Measurements from ENCODE around the gene ST7. TPM values are rescaled to one million over a fixed set of nuclear protein-coding genes. Genes with fewer than 3 reads are reported as not detected.

The ST7 gene
- polyA plus RNA-seq, 1 donor from 2014 or later, result 76.8 TPM

DNA sequence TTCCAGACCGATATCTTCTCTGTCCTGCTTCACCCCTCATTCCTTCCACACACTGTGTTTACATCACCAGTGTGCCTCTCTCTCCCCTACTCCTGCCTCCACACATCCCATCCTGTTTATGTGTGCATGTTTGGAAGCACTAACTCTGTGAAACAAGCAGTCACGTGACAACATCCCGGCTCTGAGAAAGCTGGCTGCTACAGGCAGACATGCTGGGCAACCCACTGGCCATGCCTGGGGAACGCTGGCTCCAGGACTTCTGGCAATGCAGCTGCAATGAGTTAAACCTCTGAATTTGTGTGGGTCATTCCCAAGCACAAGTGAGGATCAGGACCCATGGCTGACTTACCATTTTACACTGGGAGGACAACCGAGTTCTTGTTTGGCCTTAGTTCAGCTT lies 295.5 kb downstream of the ST7 start:
- no peaks in the 10 kb centered on the region for H3K27me3 ChIP-seq (ENCODE audit: insufficient read depth, low read depth, low read length)
- no peak overlapping the region for H2AFZ ChIP-seq (ENCODE audit: low read depth, low read length)
- H4K20me1 ChIP-seq (ENCODE audit: insufficient read depth), result no peaks in the 10 kb centered on the region
- no peaks in the 10 kb centered on the region for H3F3A ChIP-seq (ENCODE audit: insufficient read depth, low read length, poor library complexity, severe bottlenecking)
- H3K36me3 ChIP-seq (ENCODE audit: insufficient read depth, low read length), result no peaks in the 10 kb centered on the region
- no peak overlapping the region for H3K4me3 ChIP-seq (ENCODE audit: low read length)
- no peak overlapping the region for H3K27ac ChIP-seq (ENCODE audit: low read length)
- no peaks in the 10 kb centered on the region for H3K9me3 ChIP-seq (ENCODE audit: low read length)
- TF ChIP-seq, protein P1, sequence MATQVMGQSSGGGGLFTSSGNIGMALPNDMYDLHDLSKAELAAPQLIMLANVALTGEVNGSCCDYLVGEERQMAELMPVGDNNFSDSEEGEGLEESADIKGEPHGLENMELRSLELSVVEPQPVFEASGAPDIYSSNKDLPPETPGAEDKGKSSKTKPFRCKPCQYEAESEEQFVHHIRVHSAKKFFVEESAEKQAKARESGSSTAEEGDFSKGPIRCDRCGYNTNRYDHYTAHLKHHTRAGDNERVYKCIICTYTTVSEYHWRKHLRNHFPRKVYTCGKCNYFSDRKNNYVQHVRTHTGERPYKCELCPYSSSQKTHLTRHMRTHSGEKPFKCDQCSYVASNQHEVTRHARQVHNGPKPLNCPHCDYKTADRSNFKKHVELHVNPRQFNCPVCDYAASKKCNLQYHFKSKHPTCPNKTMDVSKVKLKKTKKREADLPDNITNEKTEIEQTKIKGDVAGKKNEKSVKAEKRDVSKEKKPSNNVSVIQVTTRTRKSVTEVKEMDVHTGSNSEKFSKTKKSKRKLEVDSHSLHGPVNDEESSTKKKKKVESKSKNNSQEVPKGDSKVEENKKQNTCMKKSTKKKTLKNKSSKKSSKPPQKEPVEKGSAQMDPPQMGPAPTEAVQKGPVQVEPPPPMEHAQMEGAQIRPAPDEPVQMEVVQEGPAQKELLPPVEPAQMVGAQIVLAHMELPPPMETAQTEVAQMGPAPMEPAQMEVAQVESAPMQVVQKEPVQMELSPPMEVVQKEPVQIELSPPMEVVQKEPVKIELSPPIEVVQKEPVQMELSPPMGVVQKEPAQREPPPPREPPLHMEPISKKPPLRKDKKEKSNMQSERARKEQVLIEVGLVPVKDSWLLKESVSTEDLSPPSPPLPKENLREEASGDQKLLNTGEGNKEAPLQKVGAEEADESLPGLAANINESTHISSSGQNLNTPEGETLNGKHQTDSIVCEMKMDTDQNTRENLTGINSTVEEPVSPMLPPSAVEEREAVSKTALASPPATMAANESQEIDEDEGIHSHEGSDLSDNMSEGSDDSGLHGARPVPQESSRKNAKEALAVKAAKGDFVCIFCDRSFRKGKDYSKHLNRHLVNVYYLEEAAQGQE (IDR thresholded peaks at IDR 0.05; ENCODE audit: borderline replicate concordance), result no peak
- TF ChIP-seq TAF1 (IDR thresholded peaks at IDR 0.05; ENCODE audit: low read depth) (no peak), EP300 (conservative IDR thresholded peaks at IDR 0.05; ENCODE audit: poor library complexity, severe bottlenecking) (no peak), RAD21 (conservative IDR thresholded peaks at IDR 0.05) (no peak), SMC3 (conservative IDR thresholded peaks at IDR 0.05; ENCODE audit: poor library complexity) (no peak), EZH2 (IDR thresholded peaks at IDR 0.05; ENCODE audit: borderline replicate concordance, insufficient read depth, low read length, poor library complexity, severe bottlenecking) (no peak), MXI1 (conservative IDR thresholded peaks at IDR 0.05; ENCODE audit: poor library complexity, severe bottlenecking) (no peak), POLR2AphosphoS5 (IDR thresholded peaks at IDR 0.05) (no peak)
- TF ChIP-seq, protein P2, sequence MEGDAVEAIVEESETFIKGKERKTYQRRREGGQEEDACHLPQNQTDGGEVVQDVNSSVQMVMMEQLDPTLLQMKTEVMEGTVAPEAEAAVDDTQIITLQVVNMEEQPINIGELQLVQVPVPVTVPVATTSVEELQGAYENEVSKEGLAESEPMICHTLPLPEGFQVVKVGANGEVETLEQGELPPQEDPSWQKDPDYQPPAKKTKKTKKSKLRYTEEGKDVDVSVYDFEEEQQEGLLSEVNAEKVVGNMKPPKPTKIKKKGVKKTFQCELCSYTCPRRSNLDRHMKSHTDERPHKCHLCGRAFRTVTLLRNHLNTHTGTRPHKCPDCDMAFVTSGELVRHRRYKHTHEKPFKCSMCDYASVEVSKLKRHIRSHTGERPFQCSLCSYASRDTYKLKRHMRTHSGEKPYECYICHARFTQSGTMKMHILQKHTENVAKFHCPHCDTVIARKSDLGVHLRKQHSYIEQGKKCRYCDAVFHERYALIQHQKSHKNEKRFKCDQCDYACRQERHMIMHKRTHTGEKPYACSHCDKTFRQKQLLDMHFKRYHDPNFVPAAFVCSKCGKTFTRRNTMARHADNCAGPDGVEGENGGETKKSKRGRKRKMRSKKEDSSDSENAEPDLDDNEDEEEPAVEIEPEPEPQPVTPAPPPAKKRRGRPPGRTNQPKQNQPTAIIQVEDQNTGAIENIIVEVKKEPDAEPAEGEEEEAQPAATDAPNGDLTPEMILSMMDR (IDR thresholded peaks at IDR 0.05; ENCODE audit: poor library complexity, severe bottlenecking), result no peak
- no peak overlapping the region for H3K4me2 ChIP-seq (ENCODE audit: low read length)
- H3K9me2 ChIP-seq (ENCODE audit: insufficient read depth, low read length), result no peaks in the 10 kb centered on the region
- no peak overlapping the region for H3K9ac ChIP-seq (ENCODE audit: low read length)
- H3K79me2 ChIP-seq (replicated peaks; ENCODE audit: insufficient read depth, low read length), result no peaks in the 10 kb centered on the region

DNA sequence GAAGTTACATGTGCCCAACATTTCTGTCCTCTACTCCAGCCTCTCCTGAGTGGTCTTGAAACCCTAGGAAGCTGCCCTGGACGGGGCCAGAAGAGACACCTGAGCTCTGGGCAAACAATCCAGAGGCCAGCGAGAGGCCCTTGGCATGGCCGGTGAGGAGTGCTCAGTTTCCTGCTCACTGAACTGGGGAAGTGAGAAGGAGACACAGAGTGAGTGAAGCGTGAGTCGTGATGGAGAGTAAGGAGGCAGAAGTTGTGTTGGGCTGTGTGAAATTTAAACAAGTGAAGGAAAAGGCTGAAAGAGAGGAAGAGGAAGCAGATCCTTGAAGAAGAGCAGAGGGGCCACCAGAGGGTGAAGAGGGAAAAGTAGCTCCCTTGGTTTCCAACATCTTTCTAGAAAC lies 296.4 kb downstream of the ST7 start:
- Histone ChIP-seq H4K20me1 (ENCODE audit: insufficient read depth) (no peaks in the 10 kb centered on the region), H3K27ac (ENCODE audit: low read length) (no peak overlapping the region), H3K9ac (ENCODE audit: low read length) (no peak overlapping the region), H3K9me2 (ENCODE audit: insufficient read depth, low read length) (no peaks in the 10 kb centered on the region), H3K79me2 (replicated peaks; ENCODE audit: insufficient read depth, low read length) (no peaks in the 10 kb centered on the region), H3K27me3 (ENCODE audit: insufficient read depth, low read depth, low read length) (no peaks in the 10 kb centered on the region), H3K4me3 (ENCODE audit: low read length) (no peak overlapping the region), H3F3A (ENCODE audit: insufficient read depth, low read length, poor library complexity, severe bottlenecking) (no peaks in the 10 kb centered on the region), H3K9me3 (ENCODE audit: low read length) (no peaks in the 10 kb centered on the region), H2AFZ (ENCODE audit: low read depth, low read length) (no peak overlapping the region), H3K4me2 (ENCODE audit: low read length) (no peak overlapping the region), H3K36me3 (ENCODE audit: insufficient read depth, low read length) (no peaks in the 10 kb centered on the region)
- no peak for TF ChIP-seq RAD21 (conservative IDR thresholded peaks at IDR 0.05)
- no peak for TF ChIP-seq MXI1 (conservative IDR thresholded peaks at IDR 0.05; ENCODE audit: poor library complexity, severe bottlenecking)
- TF ChIP-seq, protein P2 (IDR thresholded peaks at IDR 0.05; ENCODE audit: poor library complexity, severe bottlenecking), result no peak
- no peak for TF ChIP-seq SMC3 (conservative IDR thresholded peaks at IDR 0.05; ENCODE audit: poor library complexity)
- TF ChIP-seq, protein P1 (IDR thresholded peaks at IDR 0.05; ENCODE audit: borderline replicate concordance), result no peak
- no peak for TF ChIP-seq EZH2 (IDR thresholded peaks at IDR 0.05; ENCODE audit: borderline replicate concordance, insufficient read depth, low read length, poor library complexity, severe bottlenecking)
